CD4-positive, alpha-beta T cell treated with Interleukin-10 for 1 hour (primary cell): Measurements from ENCODE around the gene PRKAR1B.
A peak's percentile ranks its signal among the peaks of the same experiment; 100 is the strongest.

Experiments used
- DNase-seq: peaks from one replicate; pipeline ENCODE4 v3.0.0-alpha.2; 2020

PRKAR1B gene

GRCh38 chr7:601036-601594 is 126.0 kb downstream of the PRKAR1B start:
- no peak for DNase-seq

GRCh38 chr7:600149-601035 is 126.7 kb downstream of the PRKAR1B start:
- no peak for DNase-seq

- DNase-seq = no peak
Observed at GRCh38 chr7:598899-599298, 128.2 kb downstream of the PRKAR1B start.

GRCh38 chr7:597348-598178 is 129.5 kb downstream of the PRKAR1B start:
- no peak for DNase-seq

- DNase-seq = no peak
Observed at GRCh38 chr7:596819-597182, 130.3 kb downstream of the PRKAR1B start.

GRCh38 chr7:596071-596818 is 130.8 kb downstream of the PRKAR1B start:
- no peak for DNase-seq

- DNase-seq = peak; percentile 44
Observed at GRCh38 chr7:595621-596010, 131.5 kb downstream of the PRKAR1B start.

- DNase-seq = no peak
Observed at GRCh38 chr7:594920-595620, 132.0 kb downstream of the PRKAR1B start.

- no peak for DNase-seq
Observed at GRCh38 chr7:594212-594913, 132.7 kb downstream of the PRKAR1B start.

GRCh38 chr7:593324-594115 is 133.6 kb downstream of the PRKAR1B start:
- DNase-seq = no peak

GRCh38 chr7:591856-592628 is 135.0 kb downstream of the PRKAR1B start:
- no peak for DNase-seq

- no peak for DNase-seq
Observed at GRCh38 chr7:590731-591551, 136.1 kb downstream of the PRKAR1B start.

- DNase-seq = no peak
Observed at GRCh38 chr7:589781-590575, 137.1 kb downstream of the PRKAR1B start.

GRCh38 chr7:587767-588166 is 139.3 kb downstream of the PRKAR1B start:
- DNase-seq = no peak

GRCh38 chr7:586494-586893 is 140.6 kb downstream of the PRKAR1B start:
- no peak for DNase-seq

GRCh38 chr7:585873-586272 is 141.2 kb downstream of the PRKAR1B start:
- no peak for DNase-seq

GRCh38 chr7:585229-585711 is 141.8 kb downstream of the PRKAR1B start:
- no peak for DNase-seq

- no peak for DNase-seq
Observed at GRCh38 chr7:584820-585219, 142.3 kb downstream of the PRKAR1B start.
